Measurements from ENCODE around the gene ZNF511.

The ZNF511 gene

GRCh38 chr10:133358925-133359310 is 50.2 kb downstream of the ZNF511 start:
- TF ChIP-seq, protein P1, sequence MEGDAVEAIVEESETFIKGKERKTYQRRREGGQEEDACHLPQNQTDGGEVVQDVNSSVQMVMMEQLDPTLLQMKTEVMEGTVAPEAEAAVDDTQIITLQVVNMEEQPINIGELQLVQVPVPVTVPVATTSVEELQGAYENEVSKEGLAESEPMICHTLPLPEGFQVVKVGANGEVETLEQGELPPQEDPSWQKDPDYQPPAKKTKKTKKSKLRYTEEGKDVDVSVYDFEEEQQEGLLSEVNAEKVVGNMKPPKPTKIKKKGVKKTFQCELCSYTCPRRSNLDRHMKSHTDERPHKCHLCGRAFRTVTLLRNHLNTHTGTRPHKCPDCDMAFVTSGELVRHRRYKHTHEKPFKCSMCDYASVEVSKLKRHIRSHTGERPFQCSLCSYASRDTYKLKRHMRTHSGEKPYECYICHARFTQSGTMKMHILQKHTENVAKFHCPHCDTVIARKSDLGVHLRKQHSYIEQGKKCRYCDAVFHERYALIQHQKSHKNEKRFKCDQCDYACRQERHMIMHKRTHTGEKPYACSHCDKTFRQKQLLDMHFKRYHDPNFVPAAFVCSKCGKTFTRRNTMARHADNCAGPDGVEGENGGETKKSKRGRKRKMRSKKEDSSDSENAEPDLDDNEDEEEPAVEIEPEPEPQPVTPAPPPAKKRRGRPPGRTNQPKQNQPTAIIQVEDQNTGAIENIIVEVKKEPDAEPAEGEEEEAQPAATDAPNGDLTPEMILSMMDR (IDR thresholded peaks at IDR 0.05; ENCODE audit: low read depth, low read length): no peak
- no peak for DNase-seq (ENCODE audit: low read depth in 2 of 2)

DNA sequence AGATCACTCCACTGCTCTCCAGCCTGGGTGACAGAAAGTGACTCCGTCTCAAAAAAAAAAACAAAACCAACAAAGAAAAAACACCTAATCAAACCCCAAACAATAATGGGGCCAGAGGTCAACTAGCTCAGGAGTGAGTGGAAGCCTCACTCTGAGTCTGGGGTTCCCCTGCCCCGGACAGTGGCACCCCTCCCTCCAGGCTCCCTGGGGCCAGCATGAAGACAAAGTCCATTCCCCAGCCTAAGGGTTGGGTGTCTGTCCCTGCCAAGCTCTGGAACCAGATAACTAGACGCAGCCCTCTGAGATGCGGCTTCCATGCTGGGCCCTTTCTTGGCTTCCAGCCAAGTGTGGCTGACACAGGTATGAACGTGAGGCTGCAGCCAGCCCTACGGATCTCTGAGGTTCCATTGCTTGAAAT is 50.8 kb downstream of the ZNF511 start:
- DNase-seq (ENCODE audit: low read depth in 2 of 2): no peak
- TF ChIP-seq, protein P1 (IDR thresholded peaks at IDR 0.05; ENCODE audit: low read depth, low read length): no peak
- no peak overlapping the region for H3K4me3 ChIP-seq (replicated peaks in 1 of 2; ENCODE audit: low read depth in 2 of 2, low read length in 2 of 2)

More at GRCh38 chr10:133358925-133359310, 50.2 kb downstream of the ZNF511 start:
- no peak overlapping the region for H3K4me3 ChIP-seq (replicated peaks in 1 of 2; ENCODE audit: low read depth in 2 of 2, low read length in 2 of 2)

- H3K4me3 ChIP-seq (replicated peaks in 1 of 2; ENCODE audit: low read depth in 2 of 2, low read length in 2 of 2): no peak overlapping the region
- DNase-seq (ENCODE audit: low read depth in 2 of 2): no peak
- TF ChIP-seq, protein P1 (IDR thresholded peaks at IDR 0.05; ENCODE audit: low read depth, low read length): no peak
Measured at GRCh38 chr10:133359972-133360610, 51.4 kb downstream of the ZNF511 start.

DNA sequence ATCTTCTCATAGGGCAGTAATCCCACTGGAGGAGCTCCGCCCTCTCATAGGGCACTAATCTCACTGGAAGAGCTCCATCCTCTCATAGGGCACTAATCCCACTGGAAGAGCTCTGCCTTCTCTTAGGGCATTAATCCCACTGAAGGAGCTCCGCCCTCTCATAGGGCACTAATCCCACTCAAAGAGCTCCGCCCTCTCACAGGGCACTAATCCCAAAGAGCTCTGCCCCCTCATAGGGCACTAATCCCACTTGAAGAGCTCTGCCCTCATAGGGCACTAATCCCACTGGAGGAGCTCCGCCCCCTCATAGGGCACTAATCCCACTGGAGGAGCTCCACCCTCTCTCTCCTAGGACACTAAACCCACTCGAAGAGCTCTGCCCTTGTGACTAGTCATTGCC is 52.5 kb downstream of the ZNF511 start:
- TF ChIP-seq, protein P1 (IDR thresholded peaks at IDR 0.05; ENCODE audit: low read depth, low read length): no peak
- H3K4me3 ChIP-seq (replicated peaks in 1 of 2; ENCODE audit: low read depth in 2 of 2, low read length in 2 of 2): no peak overlapping the region
- DNase-seq (ENCODE audit: low read depth in 2 of 2): no peak

- TF ChIP-seq, protein P1 (IDR thresholded peaks at IDR 0.05; ENCODE audit: low read depth, low read length): no peak
- H3K4me3 ChIP-seq (replicated peaks in 1 of 2; ENCODE audit: low read depth in 2 of 2, low read length in 2 of 2): no peak overlapping the region
- no peak for DNase-seq (ENCODE audit: low read depth in 2 of 2)
Measured at GRCh38 chr10:133361773-133362441, 53.2 kb downstream of the ZNF511 start.

Data from cardiac fibroblast (primary cell).